MM.1S (cell line): ENCODE results near the gene ZNF525.
"Not testable (repeated sequence)": the region's sequence is repeated elsewhere in the genome, so short reads cannot be mapped to it uniquely, and the experiment has no call there.

Experiments
- CTCF ChIP-seq: fragments of 300-600 bp; sonication (generic); IDR thresholded peaks from 2 replicates; pipeline ENCODE4 v1.5.1; 2016; ENCODE audit warnings: antibody characterized with exemption, low read length, mixed read lengths
- EZH2 ChIP-seq: fragments of 300-600 bp; sonication (generic); optimal IDR thresholded peaks from 2 replicates; pipeline ENCODE3; 2017; ENCODE audit warnings: low read depth, mild to moderate bottlenecking, antibody characterized with exemption, low read length, mixed read lengths
- EZH2phosphoT487 ChIP-seq: fragments of 300-600 bp; sonication (generic); IDR thresholded peaks from 2 replicates; pipeline ENCODE4 v1.6.1; 2018; ENCODE audit warnings: antibody characterized with exemption, low read length

GRCh38 chr19:53395840-53396524, 30.5 kb downstream of the ZNF525 start:
- TF ChIP-seq CTCF, EZH2phosphoT487, EZH2: not testable (repeated sequence)
